ENCODE measurements around the gene GLI2.

The GLI2 gene

GRCh38 chr2:120715353-120715752 is 20.3 kb upstream of the GLI2 start:
- DNase-seq: no peak

- no peak for DNase-seq
Observed at GRCh38 chr2:120715941-120716340, 19.7 kb upstream of the GLI2 start.

GRCh38 chr2:120716641-120717585 is 18.8 kb upstream of the GLI2 start:
- DNase-seq: no peak

GRCh38 chr2:120719491-120719890 is 16.2 kb upstream of the GLI2 start:
- DNase-seq: no peak

GRCh38 chr2:120720231-120720630 is 15.4 kb upstream of the GLI2 start:
- DNase-seq: no peak

- no peak for DNase-seq
Observed at GRCh38 chr2:120720746-120721375, 14.8 kb upstream of the GLI2 start.

- peak; percentile 36 for DNase-seq
Observed at GRCh38 chr2:120722246-120722567, 13.5 kb upstream of the GLI2 start.

- DNase-seq: peak; percentile 31
Observed at GRCh38 chr2:120722568-120723421, 12.9 kb upstream of the GLI2 start.

- DNase-seq: no peak
Observed at GRCh38 chr2:120726245-120726644, 9.4 kb upstream of the GLI2 start.

- no peak for DNase-seq
Observed at GRCh38 chr2:120729406-120730399, 6.0 kb upstream of the GLI2 start.

- DNase-seq: no peak
Observed at GRCh38 chr2:120731175-120731574, 4.5 kb upstream of the GLI2 start.

GRCh38 chr2:120732506-120733237 is 3.0 kb upstream of the GLI2 start:
- DNase-seq: no peak

GRCh38 chr2:120733238-120733932 is 2.3 kb upstream of the GLI2 start:
- DNase-seq: no peak

- DNase-seq: peak; percentile 50
Observed at GRCh38 chr2:120734930-120735651, 577 bp upstream of the GLI2 start.

GRCh38 chr2:120736202-120736623 is 545 bp downstream of the GLI2 start:
- DNase-seq: no peak

- peak; percentile 90 for DNase-seq
Observed at GRCh38 chr2:120736624-120737339, 1.1 kb downstream of the GLI2 start.

GRCh38 chr2:120737340-120738101 is 1.9 kb downstream of the GLI2 start:
- DNase-seq: peak; percentile 73

GRCh38 chr2:120738117-120738516 is 2.4 kb downstream of the GLI2 start:
- DNase-seq: no peak

Measured in left hindlimb (tissue), 1 donor.